Panc1 (cell line): Measurements from ENCODE around the gene GAST. TPM values are rescaled to one million over a fixed set of nuclear protein-coding genes. Genes with fewer than 3 reads are reported as not detected.

ENCODE experiments used
- ATAC-seq: fragments of 200-7000 bp; cut with Tn5 transposase; 2 replicates; pipeline ENCODE4 v1.9.1; 2020; ENCODE audit warnings: mild to moderate bottlenecking, moderate library complexity
- BruUV-seq: library from RNA; stranded (reverse); fragments of 400-500 nt; replicated peaks from 2 replicates; lab custom pipeline; 2021; lab: Mats Ljungman, UMichigan
- CTCF ChIA-PET: fragments of 300-600 bp; sonication (Branson Sonifier 250); formaldehyde crosslinking; loops from one replicate; lab custom pipeline; 2022; ENCODE audit warnings: antibody characterized with exemption; lab: Charles Lee
- POLR2A ChIA-PET: fragments of 300-600 bp; sonication (Branson Sonifier 250); formaldehyde crosslinking; loops from one replicate; lab custom pipeline; 2022; ENCODE audit warnings: antibody characterized with exemption; lab: Charles Lee
- DNase-seq: peaks from one replicate; pipeline ENCODE4 v3.0.0-alpha.2; 2010; ENCODE audit warnings: low read depth, low spot score
- H3K27ac ChIP-seq: 2 replicates; pipeline ENCODE4 v1.5.1; 2011; ENCODE audit warnings: mild to moderate bottlenecking, low read length, inconsistent platforms
- H3K27me3 ChIP-seq: fragments of 200-500 bp; sonication (Bioruptor generic); 2 replicates; pipeline ENCODE4 v1.6.0; 2014; ENCODE audit warnings: low read length, inconsistent platforms; ENCODE audit not compliant: control insufficient read depth, insufficient read depth
- H3K36me3 ChIP-seq: fragments of 200-500 bp; sonication (Bioruptor generic); 2 replicates; pipeline ENCODE4 v1.5.1; 2014; ENCODE audit warnings: inconsistent platforms, mild to moderate bottlenecking, low read length, moderate library complexity; ENCODE audit not compliant: control insufficient read depth, insufficient read depth
- H3K4me1 ChIP-seq: 2 replicates; pipeline ENCODE4 v1.5.1; 2011; ENCODE audit warnings: inconsistent platforms, mild to moderate bottlenecking, low read length, moderate library complexity; ENCODE audit not compliant: control insufficient read depth, insufficient read depth
- H3K4me3 ChIP-seq, 2 experiments: 2 replicates each; pipeline ENCODE4 v1.5.1; 2011 to 2012; ENCODE audit warnings: low read depth in 2 of 2, low read length in 2 of 2, mild to moderate bottlenecking in 2 of 2, inconsistent platforms in 1 of 2, moderate library complexity in 1 of 2
- H3K9me3 ChIP-seq: fragments of 200-500 bp; sonication (Bioruptor generic); 2 replicates; pipeline ENCODE4 v1.5.1; 2014; ENCODE audit warnings: low read depth, mild to moderate bottlenecking, inconsistent platforms, low read length, moderate library complexity; ENCODE audit not compliant: control insufficient read depth, insufficient read depth
- CTCF ChIP-seq: fragments of 450-650 bp; IDR thresholded peaks from 2 replicates; pipeline ENCODE4 v1.5.1; 2017; ENCODE audit warnings: mild to moderate bottlenecking
- POLR2AphosphoS5 ChIP-seq: IDR thresholded peaks from 2 replicates; pipeline ENCODE4 v1.6.1; 2012; ENCODE audit warnings: mild to moderate bottlenecking, low read depth, low read length, moderate library complexity
- REST ChIP-seq, 2 experiments: IDR thresholded peaks; 2 replicates each; pipeline ENCODE4 v1.6.1; 2011 to 2012; ENCODE audit warnings: low read depth in 2 of 2, control low read depth in 1 of 2, low read length in 1 of 2, mild to moderate bottlenecking in 1 of 2, moderate library complexity in 1 of 2; ENCODE audit not compliant: insufficient read depth in 1 of 2
- SIN3A ChIP-seq: IDR thresholded peaks from 2 replicates; pipeline ENCODE4 v1.6.1; 2012; ENCODE audit warnings: low read depth, mild to moderate bottlenecking, low read length, moderate library complexity, borderline replicate concordance; ENCODE audit not compliant: insufficient read depth
- TCF7L2 ChIP-seq: IDR thresholded peaks from 2 replicates; pipeline ENCODE4 v1.6.1; 2011; ENCODE audit warnings: mild to moderate bottlenecking, low read depth, low read length, inconsistent platforms
- in situ Hi-C: cut with HindIII; loops from 2 replicates; pipeline ENCODE4 v1.10.0; 2016; ENCODE audit warnings: low sequenced_read_pairs, low pct_unique_long_range_greater_than_20kb
- intact Hi-C: fragments of 100-400 bp; cut with micrococcal nuclease; formaldehyde crosslinking; loops from one replicate; pipeline ENCODE4 v1.10.0; 2022; ENCODE audit not compliant: unreplicated experiment
- total RNA-seq: library from RNA; stranded (reverse); gene quantifications from one replicate; pipeline ENCODE4 v1.2.1, GENCODE V29; 2021; ENCODE audit not compliant: unreplicated experiment

Gene GAST
- total RNA-seq, 1 experiment from 2014 or later = not detected

GRCh38 chr17:41748275-41748674, 36.1 kb downstream of the GAST start:
- BruUV-seq = no TSS peak
- ChIA-PET CTCF (interaction anchor here (0.7 to 1.6 kb wide), 2 partner anchors 44 to 53 kb away, joined by 4 to 14 read pairs; no protein-coding TSS in a partner anchor), POLR2A (interaction anchor here (0.7 kb wide), 1 partner anchor 49 kb away, joined by 6 read pairs; no protein-coding TSS in a partner anchor)
- ATAC-seq (no peak), DNase-seq (no peak)
- Histone ChIP-seq H3K4me1 (no peaks in the 10 kb centered on the region), H3K27ac (no peak overlapping the region), H3K27me3 (no peaks in the 10 kb centered on the region), H3K9me3 (no peaks in the 10 kb centered on the region), H3K36me3 (no peaks in the 10 kb centered on the region), H3K4me3 (no peak overlapping the region)
- intact Hi-C loops (no loop called here), in situ Hi-C loops (no loop called here)
- TF ChIP-seq SIN3A (no peak), TCF7L2 (no peak), REST (IDR thresholded peaks at IDR 0.05; ENCODE audit: insufficient read depth in 1 of 2, low read depth in 2 of 2, low read length in 1 of 2) (no peak), CTCF (no peak), POLR2AphosphoS5 (no peak)

GRCh38 chr17:41750862-41751261, 38.7 kb downstream of the GAST start:
- Histone ChIP-seq H3K9me3 (no peaks in the 10 kb centered on the region), H3K4me3 (no peak overlapping the region), H3K36me3 (no peaks in the 10 kb centered on the region), H3K4me1 (no peaks in the 10 kb centered on the region), H3K27ac (no peak overlapping the region), H3K27me3 (no peaks in the 10 kb centered on the region)
- no peak for DNase-seq
- in situ Hi-C loops (no loop called here), intact Hi-C loops (no loop called here)
- ChIA-PET CTCF (no interaction called here), POLR2A (interaction anchor here (0.7 kb wide), 1 partner anchor 27 kb away, joined by 4 read pairs; no protein-coding TSS in a partner anchor)
- no TSS peak for BruUV-seq
- ATAC-seq = no peak
- TF ChIP-seq TCF7L2 (no peak), SIN3A (no peak), REST (IDR thresholded peaks at IDR 0.05; ENCODE audit: insufficient read depth in 1 of 2, low read depth in 2 of 2, low read length in 1 of 2) (no peak)
